Stimulated activated CD4-positive, alpha-beta T cell treated with anti-CD3 and anti-CD28 coated beads, Interleukin-2, amount 100 ng/mL, for 48 hours (primary cell): ENCODE results near the gene KCNC3.

Experiments used
- DNase-seq, 2 donors: peaks; one replicate each; pipeline ENCODE4 v3.0.0-alpha.2; 2020

The KCNC3 gene

GRCh38 chr19:50329146-50329925 lies at the start of gene KCNC3:
Gene KCNC3, minus strand, starts transcription at chr19:50329377. Its CDS starts 295 bp downstream, at chr19:50329082.
- DNase-seq, result peak; percentile 93 to 96

- DNase-seq, result no peak
Measured at GRCh38 chr19:50378863-50379236, 49.7 kb upstream of the KCNC3 start.

GRCh38 chr19:50378169-50378862 lies 49.1 kb upstream of the KCNC3 start:
- DNase-seq, result no peak

- DNase-seq, result no peak
Measured at GRCh38 chr19:50377517-50377916, 48.3 kb upstream of the KCNC3 start.

GRCh38 chr19:50377051-50377461 lies 47.9 kb upstream of the KCNC3 start:
- peak; percentile 48 to 56 for DNase-seq

GRCh38 chr19:50376166-50377050 lies 47.2 kb upstream of the KCNC3 start, which contains the start of gene NR1H2:
Gene NR1H2, plus strand, starts transcription at chr19:50376457. Its CDS starts 1,149 bp downstream, at chr19:50377606.
- peak; percentile 94 to 95 for DNase-seq

- DNase-seq, result no peak
Measured at GRCh38 chr19:50371914-50372475, 42.8 kb upstream of the KCNC3 start.

- DNase-seq, result peak; percentile 72 to 76
Measured at GRCh38 chr19:50368649-50369570, 39.7 kb upstream of the KCNC3 start.

- DNase-seq, result no peak
Measured at GRCh38 chr19:50365434-50366306, 36.5 kb upstream of the KCNC3 start, which contains the start of gene NAPSA. Gene NAPSA, minus strand, starts transcription at chr19:50365639. Its CDS starts 18 bp downstream, at chr19:50365621.

GRCh38 chr19:50362656-50363424 lies 33.7 kb upstream of the KCNC3 start:
- peak; percentile 45 for DNase-seq

- no peak for DNase-seq
Measured at GRCh38 chr19:50362030-50362412, 32.8 kb upstream of the KCNC3 start.

- DNase-seq, result no peak
Measured at GRCh38 chr19:50361290-50362029, 32.3 kb upstream of the KCNC3 start.

- no peak for DNase-seq
Measured at GRCh38 chr19:50359328-50359818, 30.2 kb upstream of the KCNC3 start.

GRCh38 chr19:50358483-50359327 lies 29.5 kb upstream of the KCNC3 start:
- DNase-seq, result peak; percentile 59 to 73

GRCh38 chr19:50357178-50358100 lies 28.3 kb upstream of the KCNC3 start:
- DNase-seq, result peak; percentile 78 to 79

GRCh38 chr19:50356691-50357177 lies 27.6 kb upstream of the KCNC3 start:
- DNase-seq, result no peak
